Parathyroid adenoma (tissue), 2 donors: Measurements from ENCODE around the gene DCAF16.

Source experiments
- H2AFZ ChIP-seq: fragments of 300-600 bp; sonication (generic); one replicate; pipeline ENCODE4 v1.7.0; 2017; ENCODE audit warnings: antibody characterized with exemption, mild to moderate bottlenecking
- H3K27ac ChIP-seq: fragments of 300-600 bp; sonication (generic); one replicate; pipeline ENCODE4 v1.7.0; 2017
- H3K27me3 ChIP-seq: fragments of 300-600 bp; sonication (generic); one replicate; pipeline ENCODE4 v1.7.0; 2017; ENCODE audit warnings: low read length; ENCODE audit not compliant: control insufficient read depth, insufficient read depth
- H3K36me3 ChIP-seq: fragments of 300-600 bp; sonication (generic); one replicate; pipeline ENCODE4 v1.7.0; 2017; ENCODE audit warnings: low read length; ENCODE audit not compliant: control insufficient read depth, insufficient read depth
- H3K4me1 ChIP-seq: fragments of 300-600 bp; sonication (generic); one replicate; pipeline ENCODE4 v1.7.0; 2017; ENCODE audit warnings: control low read depth
- H3K4me2 ChIP-seq: fragments of 300-600 bp; sonication (generic); one replicate; pipeline ENCODE4 v1.7.0; 2017; ENCODE audit warnings: low read length
- H3K4me3 ChIP-seq: fragments of 300-600 bp; sonication (generic); one replicate; pipeline ENCODE4 v1.7.0; 2017; ENCODE audit warnings: low read depth, low read length
- H3K79me2 ChIP-seq: fragments of 300-600 bp; sonication (generic); one replicate; pipeline ENCODE4 v1.7.0; 2017; ENCODE audit warnings: control low read depth
- H3K9ac ChIP-seq: fragments of 300-600 bp; sonication (generic); one replicate; pipeline ENCODE4 v1.7.0; 2017; ENCODE audit warnings: mild to moderate bottlenecking
- H3K9me3 ChIP-seq: fragments of 300-600 bp; sonication (generic); one replicate; pipeline ENCODE4 v1.7.0; 2017; ENCODE audit warnings: low read length; ENCODE audit not compliant: control insufficient read depth
- TF ChIP-seq, protein P1 (sequence below): fragments of 300-600 bp; sonication (generic); IDR thresholded peaks from one replicate; pipeline ENCODE4 v1.7.0; 2017; ENCODE audit warnings: antibody characterized with exemption, mild to moderate bottlenecking
- donor health status: primary hyperparathyroidism.

DCAF16 gene

DNA sequence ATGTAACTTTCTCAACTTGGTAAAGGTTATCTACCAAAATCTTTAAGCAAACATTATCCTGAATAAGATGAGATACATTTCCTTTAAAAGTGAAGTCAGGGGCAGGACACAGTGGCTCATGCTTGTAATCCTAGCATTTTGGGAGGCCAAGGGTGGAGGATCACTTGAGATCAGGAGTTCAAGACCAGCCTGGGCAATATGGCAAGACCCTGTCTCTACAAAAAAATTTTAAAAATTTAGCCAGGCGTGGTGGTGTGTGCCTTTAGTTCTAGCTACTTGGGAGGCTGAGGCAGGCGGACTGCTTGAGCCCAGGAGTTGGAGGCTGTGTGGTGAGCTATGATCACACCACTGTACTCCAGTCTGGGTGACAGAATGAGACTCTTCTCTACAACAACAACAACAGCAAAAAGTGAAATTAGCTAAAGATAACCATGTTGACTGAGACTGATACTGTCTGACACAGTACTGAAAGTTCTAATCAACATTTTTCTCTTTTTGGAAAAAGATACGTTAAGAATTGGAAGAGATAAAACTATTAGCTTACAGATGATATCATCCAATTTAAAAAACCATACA is 4.9 kb downstream of the DCAF16 start:
- H3K36me3 ChIP-seq: no peaks in the 10 kb centered on the region
- H3K27me3 ChIP-seq: no peaks in the 10 kb centered on the region
- H3K27ac ChIP-seq: no peak overlapping the region
- H3K4me3 ChIP-seq: no peak overlapping the region
- TF ChIP-seq, protein P1, sequence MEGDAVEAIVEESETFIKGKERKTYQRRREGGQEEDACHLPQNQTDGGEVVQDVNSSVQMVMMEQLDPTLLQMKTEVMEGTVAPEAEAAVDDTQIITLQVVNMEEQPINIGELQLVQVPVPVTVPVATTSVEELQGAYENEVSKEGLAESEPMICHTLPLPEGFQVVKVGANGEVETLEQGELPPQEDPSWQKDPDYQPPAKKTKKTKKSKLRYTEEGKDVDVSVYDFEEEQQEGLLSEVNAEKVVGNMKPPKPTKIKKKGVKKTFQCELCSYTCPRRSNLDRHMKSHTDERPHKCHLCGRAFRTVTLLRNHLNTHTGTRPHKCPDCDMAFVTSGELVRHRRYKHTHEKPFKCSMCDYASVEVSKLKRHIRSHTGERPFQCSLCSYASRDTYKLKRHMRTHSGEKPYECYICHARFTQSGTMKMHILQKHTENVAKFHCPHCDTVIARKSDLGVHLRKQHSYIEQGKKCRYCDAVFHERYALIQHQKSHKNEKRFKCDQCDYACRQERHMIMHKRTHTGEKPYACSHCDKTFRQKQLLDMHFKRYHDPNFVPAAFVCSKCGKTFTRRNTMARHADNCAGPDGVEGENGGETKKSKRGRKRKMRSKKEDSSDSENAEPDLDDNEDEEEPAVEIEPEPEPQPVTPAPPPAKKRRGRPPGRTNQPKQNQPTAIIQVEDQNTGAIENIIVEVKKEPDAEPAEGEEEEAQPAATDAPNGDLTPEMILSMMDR: no peak
- no peak overlapping the region for H3K4me2 ChIP-seq
- peaks cover 4% of the 10 kb centered on the region for H3K4me1 ChIP-seq
- H3K79me2 ChIP-seq: peaks cover 14% of the 10 kb centered on the region
- no peak overlapping the region for H2AFZ ChIP-seq
- H3K9me3 ChIP-seq: no peaks in the 10 kb centered on the region
- H3K9ac ChIP-seq: no peak overlapping the region

GRCh38 chr4:17797808-17798207 is 12.7 kb downstream of the DCAF16 start:
- Histone ChIP-seq H3K4me1 (no peaks in the 10 kb centered on the region), H3K9me3 (no peaks in the 10 kb centered on the region), H3K9ac (no peak overlapping the region), H3K4me3 (no peak overlapping the region), H3K36me3 (no peaks in the 10 kb centered on the region), H3K79me2 (no peaks in the 10 kb centered on the region), H3K27ac (no peak overlapping the region), H3K27me3 (no peaks in the 10 kb centered on the region), H2AFZ (no peak overlapping the region), H3K4me2 (no peak overlapping the region)
- TF ChIP-seq, protein P1: no peak

DNA sequence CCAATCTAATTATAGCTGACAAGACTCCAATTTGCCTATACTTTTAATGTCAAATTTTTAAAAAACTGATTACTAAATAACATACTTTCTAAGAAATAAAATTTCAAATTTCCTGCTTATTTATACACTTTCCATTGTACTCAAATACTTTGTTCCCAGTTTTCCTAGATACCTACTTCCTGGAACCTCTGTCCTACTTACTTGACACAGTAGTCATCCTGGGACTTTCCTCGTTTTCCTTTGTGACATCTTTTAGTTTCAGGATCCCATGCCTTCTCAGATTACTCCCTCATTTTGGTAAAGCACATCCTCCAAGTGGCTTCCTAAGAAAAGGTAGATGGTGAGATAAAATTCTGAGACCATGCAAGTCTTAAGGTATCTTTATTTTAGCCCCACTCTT is 15.8 kb downstream of the DCAF16 start:
- Histone ChIP-seq H3K9me3 (no peaks in the 10 kb centered on the region), H3K4me1 (no peaks in the 10 kb centered on the region), H2AFZ (no peak overlapping the region), H3K27ac (no peak overlapping the region), H3K79me2 (no peaks in the 10 kb centered on the region), H3K4me3 (no peak overlapping the region), H3K27me3 (no peaks in the 10 kb centered on the region), H3K36me3 (no peaks in the 10 kb centered on the region), H3K4me2 (no peak overlapping the region), H3K9ac (no peak overlapping the region)
- TF ChIP-seq, protein P1: no peak

- H2AFZ ChIP-seq: no peak overlapping the region
- no peaks in the 10 kb centered on the region for H3K36me3 ChIP-seq
- no peaks in the 10 kb centered on the region for H3K4me1 ChIP-seq
- H3K79me2 ChIP-seq: no peaks in the 10 kb centered on the region
- TF ChIP-seq, protein P1: no peak
- H3K4me3 ChIP-seq: no peak overlapping the region
- H3K4me2 ChIP-seq: no peak overlapping the region
- no peak overlapping the region for H3K27ac ChIP-seq
- H3K9me3 ChIP-seq: no peaks in the 10 kb centered on the region
- no peak overlapping the region for H3K9ac ChIP-seq
- no peaks in the 10 kb centered on the region for H3K27me3 ChIP-seq
Measured at GRCh38 chr4:17788956-17789355, 21.6 kb downstream of the DCAF16 start.

DNA sequence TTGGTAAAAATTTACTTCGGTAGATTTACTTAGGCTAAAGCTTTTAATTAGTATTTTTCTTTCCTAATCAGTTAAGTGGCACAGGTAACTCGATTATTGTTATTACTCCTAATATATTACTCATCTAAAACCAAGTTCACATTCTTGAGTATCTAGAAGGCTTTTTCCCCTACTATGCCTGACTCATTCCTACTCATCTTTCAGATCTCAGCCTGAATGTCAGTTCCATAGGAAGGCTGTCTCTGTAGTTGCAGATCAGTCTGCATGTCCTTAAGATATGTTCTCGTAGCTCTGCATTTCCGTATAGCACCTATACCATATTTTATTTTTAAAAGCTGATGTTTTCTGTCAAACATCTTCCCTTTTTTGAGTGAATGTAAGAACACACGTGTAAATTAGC is 23.2 kb downstream of the DCAF16 start:
- Histone ChIP-seq H3K79me2 (no peaks in the 10 kb centered on the region), H2AFZ (no peak overlapping the region), H3K9ac (no peak overlapping the region), H3K36me3 (no peaks in the 10 kb centered on the region), H3K4me2 (no peak overlapping the region), H3K9me3 (no peaks in the 10 kb centered on the region), H3K4me3 (no peak overlapping the region), H3K4me1 (no peaks in the 10 kb centered on the region), H3K27me3 (no peaks in the 10 kb centered on the region), H3K27ac (no peak overlapping the region)
- TF ChIP-seq, protein P1: no peak
